Lower leg skin (tissue), 4 donors: ENCODE data around the gene FAM111A. TPM values are rescaled to one million over a fixed set of nuclear protein-coding genes. Genes with fewer than 3 reads are reported as not detected.
A peak's percentile ranks its signal among the peaks of the same experiment; 100 is the strongest.
"Not testable (repeated sequence)": the region's sequence is repeated elsewhere in the genome, so short reads cannot be mapped to it uniquely, and the experiment has no call there.

ENCODE experiments used
- DNase-seq, 2 donors: peaks; one replicate each; pipeline ENCODE4 v3.0.0-alpha.2; 2019; ENCODE audit warnings: low spot score in 2 of 2
- H3K4me3 ChIP-seq: fragments of 200-600 bp; sonication (generic); 2 replicates; pipeline ENCODE4 v1.5.1; 2017; ENCODE audit warnings: mild to moderate bottlenecking, low read depth; ENCODE audit not compliant: poor library complexity, severe bottlenecking
- POLR2A ChIP-seq, 2 donors: fragments of 450-650 bp; IDR thresholded peaks; one replicate each; pipeline ENCODE4 v1.6.1; 2016 to 2017; ENCODE audit warnings: antibody characterized with exemption in 2 of 2, mild to moderate bottlenecking in 1 of 2, moderate library complexity in 1 of 2
- WGBS, 2 donors: methylation state at CpG; one replicate each; pipeline ENCODE4 v1.1.5; 2018; 5-methylcytosine and 5-hydroxymethylcytosine counted together
- intact Hi-C: fragments of 100-400 bp; cut with DNase I; formaldehyde crosslinking; loops from one replicate; pipeline ENCODE4 v1.15.0; 2023; ENCODE audit warnings: low total_unique reads
- total RNA-seq, 4 donors: library from RNA; depleted of rRNA; stranded (reverse); fragments of >200 nt; gene quantifications; one replicate each; pipeline ENCODE4 v1.1.0, GENCODE V29; 2016
- TF ChIP-seq, protein P1 (sequence below), 3 donors: fragments of 450-650 bp; IDR thresholded peaks; one replicate each; pipeline ENCODE4 v1.5.1; 2016; ENCODE audit warnings: antibody characterized with exemption in 3 of 3, mild to moderate bottlenecking in 3 of 3, moderate library complexity in 2 of 3

The FAM111A gene
- total RNA-seq, 4 donors from 2014 or later: 14.9 to 25.0 (median 20.9) TPM

DNA sequence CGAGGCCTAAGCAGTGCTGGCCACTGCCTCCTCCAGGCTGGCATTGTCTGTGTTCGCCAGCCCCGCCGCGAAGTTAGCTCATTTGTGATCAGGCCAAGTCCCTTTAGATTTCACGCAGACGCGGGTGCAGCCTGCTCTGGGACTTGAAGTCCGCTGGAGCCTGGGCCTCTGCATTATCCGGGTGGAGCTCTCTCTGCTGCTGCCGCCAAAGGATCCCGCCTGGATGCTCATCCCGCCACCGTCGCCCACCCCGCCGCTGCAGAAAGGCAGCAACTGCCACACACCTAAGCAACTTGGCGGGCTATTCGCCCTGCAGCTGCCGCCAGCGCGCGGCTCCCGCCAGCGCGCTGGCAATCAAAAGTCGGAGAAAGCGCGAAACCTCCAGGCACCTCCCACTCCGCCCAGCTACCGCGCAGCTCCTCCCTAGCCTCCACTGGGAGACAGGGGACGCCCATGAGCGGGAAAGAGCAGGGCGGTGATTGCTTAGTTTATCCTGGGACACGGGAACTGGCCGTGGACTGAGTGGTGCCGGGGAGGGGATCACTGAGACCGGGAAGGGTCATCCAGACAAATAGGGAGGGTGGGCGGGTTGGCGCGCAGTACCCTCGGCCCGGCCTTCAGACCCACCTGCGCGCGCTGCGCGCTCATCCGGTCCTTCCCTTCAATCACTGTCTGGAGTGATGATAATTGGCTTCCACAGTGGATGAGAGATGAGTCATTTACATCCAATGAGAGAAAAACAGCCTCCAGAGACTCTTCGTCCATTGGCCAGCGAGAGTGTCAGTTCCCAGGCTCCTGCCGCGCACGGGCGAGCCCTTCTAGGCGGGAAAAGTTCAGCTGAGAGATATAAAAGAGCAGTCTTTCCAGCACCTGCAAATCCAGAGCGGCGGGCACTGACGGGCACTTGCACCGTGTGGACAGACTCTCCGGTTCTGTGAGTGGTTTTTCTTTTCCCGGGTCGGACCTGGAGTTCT lies 36.0 kb upstream of the FAM111A start, which contains the start of gene FAM111B:
Gene FAM111B (plus strand): TSS at position 875 of the 974 bp plus-strand sequence. CDS start 2,389 bp downstream, outside the sequence.
- TF ChIP-seq POLR2A (IDR thresholded peaks at IDR 0.05): no peak
- peak within 1 kb of the TSS; percentile 30 for H3K4me3 ChIP-seq
- intact Hi-C loops: no loop called here
- 0 to 1% methylated on average over 40 to 42 of the region's 64 CpGs for WGBS, 2 donors
- DNase-seq: peak; percentile 89 to 96

DNA sequence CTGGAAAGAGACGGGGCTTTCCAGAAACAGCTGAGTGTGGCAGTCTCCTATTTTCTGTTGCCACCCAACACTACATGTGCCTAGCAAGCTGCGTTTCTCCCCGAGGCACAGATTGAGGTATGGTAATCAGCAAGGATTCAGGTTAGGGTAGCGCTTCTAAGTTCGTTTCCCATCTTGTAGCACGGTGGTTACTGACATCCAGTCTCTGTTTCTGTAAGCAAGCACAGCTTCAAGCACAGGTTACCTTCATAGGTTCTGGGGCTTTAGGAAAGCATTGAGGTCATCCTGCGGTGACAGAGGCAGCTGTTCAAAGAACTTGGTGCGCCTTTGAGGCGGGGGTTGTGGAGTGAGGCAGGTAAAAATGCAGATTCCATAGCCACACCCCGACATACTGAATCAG lies 34.9 kb upstream of the FAM111A start:
- WGBS, 2 donors: 23 to 25% methylated on average over 10 of the region's 10 CpGs
- H3K4me3 ChIP-seq, DNase-seq, intact Hi-C loops: not testable (repeated sequence)

DNA sequence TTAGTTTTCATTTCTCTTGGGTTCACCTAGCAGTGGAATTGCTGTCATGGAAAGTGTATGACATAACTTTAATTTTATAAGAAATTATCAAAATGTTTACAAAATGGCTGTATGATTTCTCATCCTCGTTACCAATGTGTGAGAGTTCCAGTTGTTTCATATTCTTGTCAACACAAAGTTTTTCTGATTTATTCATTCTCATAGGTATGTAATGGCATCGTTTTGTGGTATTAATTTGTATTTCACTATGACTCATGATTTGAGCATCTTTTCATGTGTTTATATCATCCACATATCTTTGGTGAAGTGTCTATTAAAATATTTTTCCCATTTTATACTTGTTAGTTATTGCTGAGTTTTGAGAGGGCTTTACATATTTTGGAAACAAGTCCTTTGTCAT lies 30.2 kb upstream of the FAM111A start:
- TF ChIP-seq, protein P1, sequence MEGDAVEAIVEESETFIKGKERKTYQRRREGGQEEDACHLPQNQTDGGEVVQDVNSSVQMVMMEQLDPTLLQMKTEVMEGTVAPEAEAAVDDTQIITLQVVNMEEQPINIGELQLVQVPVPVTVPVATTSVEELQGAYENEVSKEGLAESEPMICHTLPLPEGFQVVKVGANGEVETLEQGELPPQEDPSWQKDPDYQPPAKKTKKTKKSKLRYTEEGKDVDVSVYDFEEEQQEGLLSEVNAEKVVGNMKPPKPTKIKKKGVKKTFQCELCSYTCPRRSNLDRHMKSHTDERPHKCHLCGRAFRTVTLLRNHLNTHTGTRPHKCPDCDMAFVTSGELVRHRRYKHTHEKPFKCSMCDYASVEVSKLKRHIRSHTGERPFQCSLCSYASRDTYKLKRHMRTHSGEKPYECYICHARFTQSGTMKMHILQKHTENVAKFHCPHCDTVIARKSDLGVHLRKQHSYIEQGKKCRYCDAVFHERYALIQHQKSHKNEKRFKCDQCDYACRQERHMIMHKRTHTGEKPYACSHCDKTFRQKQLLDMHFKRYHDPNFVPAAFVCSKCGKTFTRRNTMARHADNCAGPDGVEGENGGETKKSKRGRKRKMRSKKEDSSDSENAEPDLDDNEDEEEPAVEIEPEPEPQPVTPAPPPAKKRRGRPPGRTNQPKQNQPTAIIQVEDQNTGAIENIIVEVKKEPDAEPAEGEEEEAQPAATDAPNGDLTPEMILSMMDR (IDR thresholded peaks at IDR 0.05): no peak
- no peak for TF ChIP-seq POLR2A (IDR thresholded peaks at IDR 0.05)
- intact Hi-C loops: no loop called here
- WGBS, 2 donors: 74 to 75% methylated on average over 2 of the region's 2 CpGs
- no peak for DNase-seq
- no peak overlapping the region for H3K4me3 ChIP-seq

DNA sequence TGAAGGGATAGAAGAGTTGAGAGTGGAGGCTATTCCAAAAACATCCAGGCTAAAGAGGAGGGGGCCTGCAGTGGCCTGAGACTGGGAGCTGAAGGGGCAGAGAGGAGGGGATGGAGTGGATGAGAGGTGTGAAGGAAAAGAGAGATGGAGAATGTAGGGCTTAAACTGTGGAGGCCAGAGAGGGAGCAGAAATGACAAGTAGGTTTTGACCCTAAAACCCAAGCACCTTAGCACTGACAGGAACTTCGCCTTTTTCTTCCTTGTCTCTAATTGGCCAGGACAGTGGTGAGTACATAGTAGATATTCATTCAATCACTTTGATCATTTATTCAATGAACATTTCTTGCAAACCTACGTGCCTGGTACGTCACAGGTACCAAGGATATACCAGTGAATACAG lies 28.3 kb upstream of the FAM111A start:
- intact Hi-C loops: no loop called here
- 93 to 100% methylated on average over 3 of the region's 3 CpGs for WGBS, 2 donors
- TF ChIP-seq POLR2A (IDR thresholded peaks at IDR 0.05): no peak
- TF ChIP-seq, protein P1 (IDR thresholded peaks at IDR 0.05): no peak
- H3K4me3 ChIP-seq: no peak overlapping the region
- no peak for DNase-seq

DNA sequence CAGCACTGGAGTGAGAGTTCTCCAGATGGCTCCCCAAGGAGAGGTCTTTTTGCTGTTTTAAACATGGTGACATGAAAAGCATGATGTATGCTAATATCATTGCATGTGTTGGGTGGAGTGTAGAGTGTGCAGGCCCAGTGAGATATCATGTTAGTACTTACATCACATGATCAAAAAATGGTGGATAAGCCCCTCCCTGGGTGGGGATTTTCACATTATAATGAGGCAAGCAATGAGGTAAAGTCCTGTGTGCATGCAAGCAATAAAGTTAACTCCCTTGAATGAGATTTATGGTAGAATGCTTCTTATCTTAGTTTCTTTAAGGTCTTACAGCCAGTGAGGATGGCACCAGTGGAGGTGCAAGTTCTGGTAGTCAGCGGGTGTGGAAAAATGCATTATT lies 27.1 kb upstream of the FAM111A start:
- TF ChIP-seq POLR2A (IDR thresholded peaks at IDR 0.05): no peak
- TF ChIP-seq, protein P1 (IDR thresholded peaks at IDR 0.05): no peak
- intact Hi-C loops: no loop called here
- no peak overlapping the region for H3K4me3 ChIP-seq
- WGBS, 2 donors: 90 to 100% methylated on average over 1 of the region's 1 CpG
- no peak for DNase-seq

DNA sequence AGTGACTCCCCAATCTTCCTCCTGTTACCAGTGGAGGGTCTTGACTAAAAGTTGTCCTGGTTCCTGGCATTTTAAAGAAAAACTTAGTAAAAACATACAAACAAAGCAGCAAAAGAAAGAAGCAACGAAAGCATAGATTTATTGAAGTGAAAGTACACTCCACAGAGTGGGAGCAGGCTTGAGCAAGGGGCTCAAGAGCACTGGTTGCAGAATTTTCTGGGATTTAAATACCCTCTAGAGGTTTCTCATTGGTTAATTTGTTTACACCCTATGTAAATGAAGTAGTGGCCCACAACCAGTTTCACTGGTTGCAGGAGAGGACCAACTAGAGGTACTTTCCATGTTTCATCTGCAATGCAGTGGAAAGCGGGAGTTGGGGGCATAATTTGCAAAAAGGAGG lies 24.9 kb upstream of the FAM111A start:
- no peak for DNase-seq
- TF ChIP-seq, protein P1 (IDR thresholded peaks at IDR 0.05): no peak
- TF ChIP-seq POLR2A (IDR thresholded peaks at IDR 0.05): no peak
- H3K4me3 ChIP-seq: no peak overlapping the region
- intact Hi-C loops: no loop called here
- 98 to 100% methylated on average over 2 of the region's 2 CpGs for WGBS, 2 donors
